Calu3 (cell line): ENCODE results near the gene EFHC2. TPM values are rescaled to one million over a fixed set of nuclear protein-coding genes. Genes with fewer than 3 reads are reported as not detected.

Experiments used
- BruUV-seq: library from RNA; stranded (reverse); fragments of 400-500 nt; replicated peaks from 2 replicates; lab custom pipeline; 2021; lab: Mats Ljungman, UMichigan
- CTCF ChIA-PET: fragments of 300-600 bp; sonication (Branson Sonifier 250); formaldehyde crosslinking; loops from one replicate; lab custom pipeline; 2022; ENCODE audit warnings: antibody characterized with exemption; lab: Charles Lee
- DNase-seq: peaks from one replicate; pipeline ENCODE4 v3.0.0; 2022
- H3K27ac Mint-ChIP-seq: one replicate; pipeline ENCODE4 v1.8.0; 2022; ENCODE audit warnings: mixed read lengths; ENCODE audit not compliant: unreplicated experiment
- H3K27me3 Mint-ChIP-seq: one replicate; pipeline ENCODE4 v1.8.0; 2022; ENCODE audit warnings: mixed read lengths; ENCODE audit not compliant: unreplicated experiment
- H3K36me3 Mint-ChIP-seq: one replicate; pipeline ENCODE4 v1.8.0; 2022; ENCODE audit warnings: mild to moderate bottlenecking, moderate library complexity, mixed read lengths; ENCODE audit not compliant: insufficient read depth, unreplicated experiment
- H3K4me1 Mint-ChIP-seq: one replicate; pipeline ENCODE4 v1.8.0; 2022; ENCODE audit warnings: mild to moderate bottlenecking, low read depth, mixed read lengths; ENCODE audit not compliant: unreplicated experiment
- H3K4me3 Mint-ChIP-seq: one replicate; pipeline ENCODE4 v1.8.0; 2022; ENCODE audit warnings: mild to moderate bottlenecking, low read depth, moderate library complexity, mixed read lengths; ENCODE audit not compliant: unreplicated experiment
- H3K9me3 Mint-ChIP-seq: one replicate; pipeline ENCODE4 v1.8.0; 2022; ENCODE audit warnings: low read depth, mixed read lengths; ENCODE audit not compliant: unreplicated experiment
- intact Hi-C: fragments of 100-400 bp; cut with micrococcal nuclease; formaldehyde crosslinking; loops from one replicate; pipeline ENCODE4 v1.10.0; 2022; ENCODE audit not compliant: unreplicated experiment
- total RNA-seq: library from RNA; stranded (reverse); gene quantifications from 2 replicates; pipeline ENCODE4 v1.2.3, GENCODE V29; 2022
- TF ChIP-seq, protein P1 (sequence below): fragments of 200-600 bp; IDR thresholded peaks from one replicate; pipeline ENCODE4 v1.8.0; 2022; ENCODE audit warnings: antibody characterized with exemption; ENCODE audit not compliant: unreplicated experiment

Gene EFHC2
- total RNA-seq, 1 experiment from 2014 or later = 1.7 TPM

DNA sequence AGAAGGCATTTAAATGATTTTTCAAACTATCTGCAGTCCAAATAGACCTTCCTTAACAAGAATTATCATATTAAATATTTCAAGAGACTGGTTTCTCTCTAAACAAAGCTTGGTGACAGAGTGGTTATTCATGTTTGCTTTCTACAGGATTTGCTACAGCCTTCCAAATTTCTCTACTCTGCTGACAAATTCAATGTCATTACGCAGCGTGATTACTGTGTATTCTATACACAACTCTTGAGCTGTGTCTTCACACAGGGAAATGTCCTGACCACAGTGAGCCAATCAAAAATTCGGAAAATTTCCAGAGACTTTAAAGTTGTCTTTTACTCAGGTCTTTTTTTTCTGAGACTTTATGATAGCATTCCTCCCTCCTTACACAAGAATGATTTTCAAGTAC, 75.6 kb downstream of the EFHC2 start:
- BruUV-seq = no TSS peak
- H3K27ac Mint-ChIP-seq = no peak overlapping the region
- no peaks in the 10 kb centered on the region for H3K36me3 Mint-ChIP-seq
- H3K4me3 Mint-ChIP-seq = no peak overlapping the region
- H3K4me1 Mint-ChIP-seq = no peaks in the 10 kb centered on the region
- H3K27me3 Mint-ChIP-seq = no peaks in the 10 kb centered on the region
- TF ChIP-seq, protein P1, sequence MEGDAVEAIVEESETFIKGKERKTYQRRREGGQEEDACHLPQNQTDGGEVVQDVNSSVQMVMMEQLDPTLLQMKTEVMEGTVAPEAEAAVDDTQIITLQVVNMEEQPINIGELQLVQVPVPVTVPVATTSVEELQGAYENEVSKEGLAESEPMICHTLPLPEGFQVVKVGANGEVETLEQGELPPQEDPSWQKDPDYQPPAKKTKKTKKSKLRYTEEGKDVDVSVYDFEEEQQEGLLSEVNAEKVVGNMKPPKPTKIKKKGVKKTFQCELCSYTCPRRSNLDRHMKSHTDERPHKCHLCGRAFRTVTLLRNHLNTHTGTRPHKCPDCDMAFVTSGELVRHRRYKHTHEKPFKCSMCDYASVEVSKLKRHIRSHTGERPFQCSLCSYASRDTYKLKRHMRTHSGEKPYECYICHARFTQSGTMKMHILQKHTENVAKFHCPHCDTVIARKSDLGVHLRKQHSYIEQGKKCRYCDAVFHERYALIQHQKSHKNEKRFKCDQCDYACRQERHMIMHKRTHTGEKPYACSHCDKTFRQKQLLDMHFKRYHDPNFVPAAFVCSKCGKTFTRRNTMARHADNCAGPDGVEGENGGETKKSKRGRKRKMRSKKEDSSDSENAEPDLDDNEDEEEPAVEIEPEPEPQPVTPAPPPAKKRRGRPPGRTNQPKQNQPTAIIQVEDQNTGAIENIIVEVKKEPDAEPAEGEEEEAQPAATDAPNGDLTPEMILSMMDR = no peak
- intact Hi-C loops = no loop called here
- H3K9me3 Mint-ChIP-seq = no peaks in the 10 kb centered on the region
- no peak for DNase-seq
- CTCF ChIA-PET = no interaction called here

GRCh38 chrX:44267116-44267515, 76.4 kb downstream of the EFHC2 start:
- BruUV-seq = no TSS peak
- CTCF ChIA-PET = no interaction called here
- Mint-ChIP-seq H3K9me3 (no peaks in the 10 kb centered on the region), H3K27ac (no peak overlapping the region), H3K27me3 (no peaks in the 10 kb centered on the region), H3K36me3 (no peaks in the 10 kb centered on the region), H3K4me1 (no peaks in the 10 kb centered on the region), H3K4me3 (no peak overlapping the region)
- DNase-seq = no peak
- intact Hi-C loops = no loop called here
- TF ChIP-seq, protein P1 = no peak

- intact Hi-C loops = no loop called here
- Mint-ChIP-seq H3K4me3 (no peak overlapping the region), H3K36me3 (no peaks in the 10 kb centered on the region), H3K27me3 (no peaks in the 10 kb centered on the region), H3K9me3 (no peaks in the 10 kb centered on the region), H3K4me1 (no peaks in the 10 kb centered on the region), H3K27ac (no peak overlapping the region)
- CTCF ChIA-PET = no interaction called here
- no TSS peak for BruUV-seq
- no peak for DNase-seq
- TF ChIP-seq, protein P1 = no peak
Measured at GRCh38 chrX:44265559-44265958, 77.9 kb downstream of the EFHC2 start.

DNA sequence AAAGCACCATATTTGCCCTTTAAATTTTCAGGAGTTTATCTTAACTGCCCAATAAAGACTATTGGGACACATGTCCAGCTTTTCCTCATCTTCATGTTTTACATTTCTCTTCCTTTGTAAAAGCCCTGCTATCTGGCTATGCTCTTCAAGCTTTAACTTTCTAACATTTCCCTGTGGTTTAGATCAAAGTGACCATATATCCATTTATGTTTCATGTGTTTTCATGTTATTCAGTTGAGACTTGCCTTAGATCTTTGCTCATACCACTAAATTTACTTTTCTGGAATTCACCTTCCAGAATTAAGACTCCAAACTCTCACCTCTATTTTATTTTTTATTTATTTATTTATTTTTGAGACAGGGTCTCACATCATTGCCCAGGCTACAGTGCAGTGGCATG, 78.5 kb downstream of the EFHC2 start:
- H3K36me3 Mint-ChIP-seq = no peaks in the 10 kb centered on the region
- intact Hi-C loops = no loop called here
- no peaks in the 10 kb centered on the region for H3K27me3 Mint-ChIP-seq
- BruUV-seq = no TSS peak
- no peak for DNase-seq
- no peak overlapping the region for H3K27ac Mint-ChIP-seq
- CTCF ChIA-PET = no interaction called here
- no peak overlapping the region for H3K4me3 Mint-ChIP-seq
- TF ChIP-seq, protein P1 = no peak
- no peaks in the 10 kb centered on the region for H3K9me3 Mint-ChIP-seq
- no peaks in the 10 kb centered on the region for H3K4me1 Mint-ChIP-seq
